H1 (cell line): Measurements from ENCODE around the gene CCDC92B. TPM values are rescaled to one million over a fixed set of nuclear protein-coding genes. Genes with fewer than 3 reads are reported as not detected.

ENCODE experiments used
- CTCF ChIA-PET: fragments of 300-600 bp; sonication (Branson Sonifier 250); formaldehyde crosslinking; loops from one replicate; lab custom pipeline; 2021; ENCODE audit not compliant: partially characterized antibody; lab: Charles Lee
- POLR2A ChIA-PET: fragments of 300-600 bp; sonication (Branson Sonifier 250); formaldehyde crosslinking; loops from one replicate; lab custom pipeline; 2021; ENCODE audit warnings: inconsistent platforms; ENCODE audit not compliant: partially characterized antibody; lab: Charles Lee
- DNase-seq, 2 experiments: peaks; one replicate each; pipeline versions ENCODE4 v3.0.0 to v3.0.0-alpha.2; 2010 to 2022; ENCODE audit warnings: low spot score in 2 of 2, low read depth in 1 of 2, mixed read lengths in 1 of 2
- FAIRE-seq: peaks from 2 replicates; lab custom pipeline; 2011; peaks lifted over from hg19 to GRCh38; lab: Jason Lieb, UNC
- H2AFZ ChIP-seq: 2 replicates; pipeline ENCODE4 v1.8.1; 2012; ENCODE audit warnings: low read length, inconsistent platforms
- H2AK5ac ChIP-seq: 2 replicates; pipeline ENCODE4 v1.6.1; 2013; ENCODE audit warnings: low read depth, low read length
- H2BK120ac ChIP-seq: replicated peaks from 2 replicates; pipeline ENCODE3; 2013; ENCODE audit warnings: low read depth, low read length, inconsistent platforms
- H2BK12ac ChIP-seq: 2 replicates; pipeline ENCODE4 v1.6.1; 2013; ENCODE audit warnings: low read depth, low read length
- H2BK15ac ChIP-seq: 2 replicates; pipeline ENCODE4 v1.6.1; 2013; ENCODE audit warnings: low read length
- H2BK20ac ChIP-seq: 2 replicates; pipeline ENCODE4 v1.6.1; 2013; ENCODE audit warnings: low read length
- H2BK5ac ChIP-seq: 2 replicates; pipeline ENCODE4 v1.6.1; 2013; ENCODE audit warnings: low read depth, low read length
- H3K14ac ChIP-seq: 2 replicates; pipeline ENCODE4 v1.6.1; 2013; ENCODE audit warnings: inconsistent platforms; ENCODE audit not compliant: insufficient read length
- H3K18ac ChIP-seq: 2 replicates; pipeline ENCODE4 v1.6.1; 2013; ENCODE audit warnings: low read length; ENCODE audit errors: extremely low read depth
- H3K23ac ChIP-seq: 2 replicates; pipeline ENCODE4 v1.6.1; 2013; ENCODE audit warnings: inconsistent platforms; ENCODE audit not compliant: insufficient read length
- H3K23me2 ChIP-seq: 2 replicates; pipeline ENCODE4 v1.6.1; 2013; ENCODE audit warnings: low read depth, low read length
- H3K27ac ChIP-seq: 2 replicates; pipeline ENCODE4 v1.6.1; 2011; ENCODE audit warnings: low read depth, low read length, inconsistent platforms
- H3K27me3 ChIP-seq, 4 experiments: replicated peaks in 1 of 4; 1 replicate in 1 of 4; 2 replicates in 3 of 4; pipeline versions ENCODE4 v1.6.1 to v1.8.1; 2011 to 2013; ENCODE audit warnings: low read length in 3 of 4, mild to moderate bottlenecking in 3 of 4, inconsistent platforms in 2 of 4, mixed read lengths in 2 of 4, moderate library complexity in 1 of 4; ENCODE audit not compliant: control insufficient read depth in 3 of 4, insufficient read depth in 3 of 4; ENCODE audit errors: extremely low read depth in 1 of 4
- H3K36me3 ChIP-seq, 4 experiments: 2 replicates each; pipeline versions ENCODE4 v1.6.1 to v1.8.1; 2011 to 2013; ENCODE audit warnings: mild to moderate bottlenecking in 4 of 4, low read length in 3 of 4, moderate library complexity in 2 of 4, control low read depth in 1 of 4, inconsistent platforms in 1 of 4; ENCODE audit not compliant: insufficient read depth in 4 of 4, control insufficient read depth in 2 of 4
- H3K4ac ChIP-seq: replicated peaks from 2 replicates; pipeline ENCODE3; 2013; ENCODE audit warnings: low read length, low read depth, mixed read lengths, inconsistent platforms; ENCODE audit not compliant: insufficient read length
- H3K4me1 ChIP-seq, 4 experiments: replicated peaks in 1 of 4; 1 replicate in 1 of 4; 2 replicates in 3 of 4; pipeline versions ENCODE4 v1.6.1 to v1.8.1; 2011 to 2013; ENCODE audit warnings: low read length in 3 of 4, inconsistent platforms in 2 of 4, mixed read lengths in 1 of 4; ENCODE audit not compliant: insufficient read depth in 4 of 4, control insufficient read depth in 3 of 4
- H3K4me2 ChIP-seq, 2 experiments: 2 replicates each; pipeline versions ENCODE4 v1.6.1 to v1.8.1; 2011 to 2013; ENCODE audit warnings: low read depth in 2 of 2, low read length in 2 of 2, control low read depth in 1 of 2, inconsistent platforms in 1 of 2, mild to moderate bottlenecking in 1 of 2; ENCODE audit not compliant: insufficient read depth in 1 of 2
- H3K4me3 ChIP-seq, 4 experiments: fragments of 200-600, 300-600 bp in 1 of 4; sonication (generic), shearing (Covaris generic), sonication (Bioruptor Twin) in 1 of 4; 2 replicates each; pipeline versions ENCODE4 v1.5.1 to v1.8.1; 2011 to 2016; ENCODE audit warnings: low read length in 4 of 4, low read depth in 3 of 4, control low read depth in 2 of 4, inconsistent platforms in 2 of 4, mild to moderate bottlenecking in 2 of 4, mixed read lengths in 1 of 4, moderate library complexity in 1 of 4; ENCODE audit not compliant: insufficient read depth in 2 of 4; ENCODE audit errors: extremely low read depth in 1 of 4
- H3K56ac ChIP-seq: replicated peaks from 2 replicates; pipeline ENCODE3; 2013; ENCODE audit warnings: low read depth, mild to moderate bottlenecking, mixed read lengths, low read length, inconsistent platforms; ENCODE audit not compliant: insufficient read length
- H3K79me1 ChIP-seq: 2 replicates; pipeline ENCODE4 v1.6.1; 2013; ENCODE audit warnings: low read depth, low read length, control low read depth
- H3K79me2 ChIP-seq, 2 experiments: 2 replicates each; pipeline versions ENCODE4 v1.6.1 to v1.8.1; 2012 to 2013; ENCODE audit warnings: low read length in 2 of 2, mild to moderate bottlenecking in 2 of 2, inconsistent platforms in 1 of 2; ENCODE audit not compliant: insufficient read depth in 2 of 2, control insufficient read depth in 1 of 2
- H3K9ac ChIP-seq, 4 experiments: replicated peaks in 1 of 4; 1 replicate in 1 of 4; 2 replicates in 3 of 4; pipeline versions ENCODE4 v1.6.1 to v1.8.1; 2011 to 2013; ENCODE audit warnings: low read depth in 3 of 4, low read length in 3 of 4, control low read depth in 2 of 4, mild to moderate bottlenecking in 2 of 4, moderate library complexity in 2 of 4, inconsistent platforms in 1 of 4; ENCODE audit errors: extremely low read depth in 1 of 4
- H3K9me3 ChIP-seq, 2 experiments: 2 replicates each; pipeline versions ENCODE4 v1.6.1 to v1.8.1; 2012 to 2013; ENCODE audit warnings: mild to moderate bottlenecking in 2 of 2, moderate library complexity in 2 of 2, control low read depth in 1 of 2, inconsistent platforms in 1 of 2, low read depth in 1 of 2, low read length in 1 of 2, mixed read lengths in 1 of 2; ENCODE audit not compliant: insufficient read depth in 2 of 2
- H4K20me1 ChIP-seq, 2 experiments: replicated peaks in 1 of 2; 2 replicates each; pipeline versions ENCODE3 to v1.8.1; 2011 to 2013; ENCODE audit warnings: inconsistent platforms in 2 of 2, low read length in 2 of 2, mild to moderate bottlenecking in 1 of 2; ENCODE audit not compliant: insufficient read depth in 2 of 2, control insufficient read depth in 1 of 2
- H4K5ac ChIP-seq: 2 replicates; pipeline ENCODE4 v1.6.1; 2013; ENCODE audit warnings: low read length, low read depth, mixed read lengths, inconsistent platforms; ENCODE audit not compliant: insufficient read length
- H4K8ac ChIP-seq: 2 replicates; pipeline ENCODE4 v1.8.0; 2013; ENCODE audit warnings: mild to moderate bottlenecking, moderate library complexity, low read length, inconsistent platforms; ENCODE audit not compliant: insufficient read depth; ENCODE audit errors: extremely low read depth
- H4K91ac ChIP-seq: replicated peaks from 2 replicates; pipeline ENCODE3; 2013; ENCODE audit warnings: low read length, mixed read lengths, inconsistent platforms; ENCODE audit not compliant: insufficient read length
- BRCA1 ChIP-seq: IDR thresholded peaks from 2 replicates; pipeline ENCODE4 v1.6.1; 2012; ENCODE audit warnings: low read depth, low read length, improper control_type of control experiment
- CHD2 ChIP-seq: IDR thresholded peaks from 2 replicates; pipeline ENCODE4 v1.6.1; 2012; ENCODE audit warnings: low read length, improper control_type of control experiment
- CTBP2 ChIP-seq: IDR thresholded peaks from 2 replicates; pipeline ENCODE4 v1.7.0; 2011; ENCODE audit warnings: borderline replicate concordance, mild to moderate bottlenecking, moderate library complexity, mixed read lengths, low read length; ENCODE audit not compliant: insufficient read depth, insufficient read length
- FOSL1 ChIP-seq: IDR thresholded peaks from 2 replicates; pipeline ENCODE4 v1.6.1; 2011; ENCODE audit warnings: mild to moderate bottlenecking, low read depth, low read length, moderate library complexity; ENCODE audit not compliant: insufficient read depth
- HDAC6 ChIP-seq: IDR thresholded peaks from one replicate; pipeline ENCODE4 v1.7.1; 2012; ENCODE audit warnings: low read depth, mild to moderate bottlenecking, inconsistent platforms, low read length, moderate library complexity
- KDM4A ChIP-seq: IDR thresholded peaks from one replicate; pipeline ENCODE4 v1.7.1; 2012; ENCODE audit warnings: low read depth, mild to moderate bottlenecking, moderate library complexity, low read length, inconsistent platforms; ENCODE audit not compliant: severe bottlenecking
- PHF8 ChIP-seq: fragments of 200-600 bp; sonication (generic); conservative IDR thresholded peaks from 2 replicates; pipeline ENCODE4 v1.7.1; 2012; ENCODE audit warnings: low read depth, mild to moderate bottlenecking, inconsistent platforms, low read length, moderate library complexity
- WGBS, 2 experiments: shearing (Covaris generic) in 1 of 2; methylation state at CpG; one replicate each; pipeline versions ENCODE4 v1.1.6 to v1.1.7; 2013 to 2015; ENCODE audit warnings: low lambda C conversion rate in 2 of 2, mixed read lengths in 2 of 2, inconsistent platforms in 1 of 2, low coverage in 1 of 2, missing lambda C conversion rate in 1 of 2; ENCODE audit not compliant: insufficient replicate concordance in 2 of 2, insufficient coverage in 1 of 2, insufficient read length in 1 of 2; ENCODE audit errors: extremely low coverage in 1 of 2, missing lambda C conversion rate in 1 of 2; 5-methylcytosine and 5-hydroxymethylcytosine counted together
- polyA plus RNA-seq, 7 experiments: library from polyadenylated mRNA; depleted of rRNA in 3 of 7; stranded (reverse) in 5 of 7; unstranded in 2 of 7; fragments of >200 nt in 5 of 7; fragments of 200-250 nt in 2 of 7; gene quantifications; 1 replicate in 5 of 7; 2 replicates in 1 of 7; 4 replicates in 1 of 7; pipeline versions ENCODE4 v1.2.1 to v1.2.3, GENCODE V29; 2011 to 2013; ENCODE audit warnings: missing spikeins in 2 of 7, mixed read lengths in 2 of 7
- total RNA-seq: library from RNA; stranded (reverse); fragmentation: NEBNext Ultra II Directional; extraction: Animal tissue kit (Norgen Biotek cat#: 25700); gene quantifications from 2 replicates; pipeline ENCODE4 v1.2.1, GENCODE V29; 2021
- TF ChIP-seq, protein P1 (sequence below): IDR thresholded peaks from 2 replicates; pipeline ENCODE4 v1.6.1; 2012; ENCODE audit warnings: inconsistent platforms

CCDC92B gene
- total and polyA plus RNA-seq, 2 of the 8 experiments (the other 6 are each of a cell fraction or from before 2014, with no cell fraction given), result 5.5 to 12.1 TPM

DNA sequence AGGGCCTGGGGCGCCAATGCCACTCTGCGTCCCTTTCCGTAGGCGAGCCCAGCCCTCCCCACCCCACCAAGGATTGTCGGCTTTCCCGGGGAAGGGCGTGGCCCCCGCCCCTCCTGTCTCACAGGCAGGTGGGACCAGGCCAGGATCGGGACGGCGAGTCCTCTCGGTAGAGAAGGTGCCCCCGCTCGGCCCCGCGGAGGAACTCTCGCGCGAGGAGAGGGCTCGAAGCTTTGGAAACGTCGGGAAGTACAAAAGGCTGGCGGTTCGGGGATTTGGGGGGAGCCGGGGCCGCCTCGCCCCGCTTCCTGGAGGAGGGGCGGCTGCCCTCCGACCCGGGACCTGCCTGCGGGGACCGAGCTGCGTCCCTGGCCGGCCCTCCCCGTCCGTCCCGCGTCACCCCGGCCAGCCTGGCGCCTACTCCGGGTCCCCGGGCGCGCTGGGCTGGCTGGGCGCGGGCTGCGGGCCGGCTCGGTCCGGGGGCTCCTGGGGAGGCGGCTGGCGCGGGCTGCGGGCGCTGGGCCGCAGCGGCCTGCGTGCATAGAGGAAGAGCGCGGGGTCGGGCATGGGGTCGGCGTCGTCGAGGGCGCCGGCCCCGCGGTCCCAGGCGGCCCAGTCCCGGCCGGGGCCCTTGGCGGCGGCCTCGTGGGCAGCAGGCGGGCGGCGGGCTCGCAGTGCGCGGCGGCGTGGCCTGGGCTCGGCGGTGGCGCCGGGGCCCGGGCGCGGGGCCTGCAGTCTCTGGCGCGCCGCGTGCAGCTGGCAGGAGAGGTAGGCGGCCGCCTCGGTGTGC lies 25.3 kb downstream of the CCDC92B start:
- Histone ChIP-seq H3K56ac (no peak overlapping the region), H3K4me3 (peak overlapping the region; percentile 17 to 67 (median 26)), H3K4me1 (peaks cover 3 to 21% (median 9%) of the 10 kb centered on the region in 4 experiments), H3K4ac (peak overlapping the region; percentile 61), H3K36me3 (no peaks in the 10 kb centered on the region), H3K79me2 (no peaks in the 10 kb centered on the region), H4K20me1 (peaks cover 2% of the 10 kb centered on the region in 2 experiments), H3K9me3 (no peaks in the 10 kb centered on the region), H3K23me2 (peaks cover 9% of the 10 kb centered on the region; the same call in 1 of the 2 replicates), H2BK5ac (no peak overlapping the region), H2AK5ac (no peak overlapping the region), H3K9ac (peak overlapping the region in 2 of 4 experiments; percentile 49 to 80; a peak in 3 of 7 replicates), H2BK20ac (no peak overlapping the region), H2BK12ac (no peak overlapping the region), H3K4me2 (peak overlapping the region; percentile 73 to 76), H2BK15ac (no peak overlapping the region), H4K8ac (peak overlapping the region; percentile 89; the same call in 1 of the 2 replicates), H2AFZ (no peak overlapping the region), H3K18ac (no peak overlapping the region; the same call in 1 of the 2 replicates), H3K27me3 (peaks cover 0 to 4% (median 2%) of the 10 kb centered on the region in 4 experiments; a peak in 1 of 7 replicates), H2BK120ac (no peak overlapping the region), H3K79me1 (no peaks in the 10 kb centered on the region), H4K91ac (no peak overlapping the region), H3K23ac (no peak overlapping the region), H3K27ac (no peak overlapping the region; the same call in 1 of the 2 replicates), H3K14ac (no peak overlapping the region), H4K5ac (no peak overlapping the region)
- TF ChIP-seq BRCA1, result peak; percentile 65
- peak; percentile 66 for TF ChIP-seq KDM4A
- no peak for TF ChIP-seq HDAC6
- TF ChIP-seq CTBP2, result no peak
- peak; percentile 50; the same call in 1 of the 2 replicates for TF ChIP-seq PHF8
- TF ChIP-seq, protein P1, sequence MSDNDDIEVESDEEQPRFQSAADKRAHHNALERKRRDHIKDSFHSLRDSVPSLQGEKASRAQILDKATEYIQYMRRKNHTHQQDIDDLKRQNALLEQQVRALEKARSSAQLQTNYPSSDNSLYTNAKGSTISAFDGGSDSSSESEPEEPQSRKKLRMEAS, result 0 out of 2 replicates have a peak, but pooled peaks have one; percentile 10
- TF ChIP-seq CHD2, result peak; percentile 81
- TF ChIP-seq FOSL1, result no peak
- ChIA-PET CTCF (interaction anchor here (0.9 to 10.0 kb wide), 7 partner anchors 16 to 200 kb away, joined by 3 to 62 read pairs (median 4); no protein-coding TSS in a partner anchor), POLR2A (interaction anchor here (0.5 to 3.4 kb wide), 21 partner anchors 10 to 944 kb away, joined by 3 to 23 read pairs (median 6); partner anchors contain the start of gene METTL16)
- WGBS, 2 experiments, result 1% methylated on average over 39 of the region's 98 CpGs; no CpG with 5 or more reads in 1 of the 2 experiments
- DNase-seq (peak; percentile 53 to 86), FAIRE-seq (no peak)
